ENCODE data around the gene LMOD2.

LMOD2 gene

GRCh38 chr7:123665896-123666295 lies 10.2 kb downstream of the LMOD2 start:
- no peak overlapping the region for H4K8ac ChIP-seq (ENCODE audit: low read depth, low read length)
- H3K14ac ChIP-seq (ENCODE audit: low read length): no peak overlapping the region
- H2BK15ac ChIP-seq (ENCODE audit: low read length): no peak overlapping the region
- no peak overlapping the region for H2BK120ac ChIP-seq (ENCODE audit: low read depth, low read length)
- H3K36me3 ChIP-seq (replicated peaks in 1 of 2; ENCODE audit: control insufficient read depth in 2 of 2, insufficient read depth in 2 of 2, low read length in 2 of 2): no peaks in the 10 kb centered on the region
- no peaks in the 10 kb centered on the region for H3K79me1 ChIP-seq (ENCODE audit: low read depth, low read length)
- H3K4me1 ChIP-seq (ENCODE audit: control insufficient read depth in 2 of 2, insufficient read depth in 1 of 2, low read depth in 1 of 2, low read length in 2 of 2): peaks cover 0 to 1% of the 10 kb centered on the region in 2 donors
- no peak overlapping the region for H3K4me2 ChIP-seq (ENCODE audit: insufficient read depth, low read length, poor library complexity, severe bottlenecking)
- no peak for DNase-seq (ENCODE audit: low spot score)
- WGBS, 2 donors (ENCODE audit: extremely low coverage in 2 of 2, insufficient read length in 2 of 2, insufficient replicate concordance in 1 of 2): no CpG with 5 or more reads among the region's 1 CpG
- H2BK5ac ChIP-seq (ENCODE audit: low read length): no peak overlapping the region
- H4K91ac ChIP-seq (ENCODE audit: low read depth, low read length, poor library complexity): no peak overlapping the region
- H3K9me3 ChIP-seq (replicated peaks in 1 of 2; ENCODE audit: control insufficient read depth in 2 of 2, insufficient read depth in 1 of 2, low read depth in 1 of 2, low read length in 2 of 2): no peaks in the 10 kb centered on the region
- H2AFZ ChIP-seq (ENCODE audit: low read length): no peak overlapping the region
- H3K18ac ChIP-seq (ENCODE audit: low read length): no peak overlapping the region
- H3K27ac ChIP-seq (replicated peaks; ENCODE audit: low read length): no peak overlapping the region
- no peak overlapping the region for H2AK5ac ChIP-seq (ENCODE audit: low read depth, low read length)
- no peak overlapping the region for H3K4ac ChIP-seq (ENCODE audit: low read length)
- H3K4me3 ChIP-seq (ENCODE audit: low read length in 2 of 2): no peak overlapping the region
- no peak overlapping the region for H3K23ac ChIP-seq (ENCODE audit: low read depth, low read length, poor library complexity)
- H3K27me3 ChIP-seq (ENCODE audit: control insufficient read depth in 3 of 3, insufficient read depth in 3 of 3, low read depth in 1 of 3, low read length in 3 of 3): peaks cover 0 to 8% (median 0%) of the 10 kb centered on the region in 3 experiments
- no peak overlapping the region for H3K9ac ChIP-seq (ENCODE audit: low read depth, low read length, poor library complexity)
- no peak overlapping the region for H2BK12ac ChIP-seq (ENCODE audit: low read length)

- H3K9ac ChIP-seq (ENCODE audit: low read depth, low read length, poor library complexity): no peak overlapping the region
Measured at GRCh38 chr7:123666492-123666891, 10.8 kb downstream of the LMOD2 start.

GRCh38 chr7:123669485-123669884 lies 13.8 kb downstream of the LMOD2 start:
- no peak overlapping the region for H2BK12ac ChIP-seq (ENCODE audit: low read length)
- H2BK120ac ChIP-seq (ENCODE audit: low read depth, low read length): no peak overlapping the region
- WGBS, 2 donors (ENCODE audit: extremely low coverage in 2 of 2, insufficient read length in 2 of 2, insufficient replicate concordance in 1 of 2): 100% methylated on average over 1 to 2 of the region's 7 CpGs
- no peaks in the 10 kb centered on the region for H3K79me1 ChIP-seq (ENCODE audit: low read depth, low read length)
- H3K36me3 ChIP-seq (replicated peaks in 1 of 2; ENCODE audit: control insufficient read depth in 2 of 2, insufficient read depth in 2 of 2, low read length in 2 of 2): no peaks in the 10 kb centered on the region
- H3K4me3 ChIP-seq (ENCODE audit: low read length in 2 of 2): no peak overlapping the region
- H2AFZ ChIP-seq (ENCODE audit: low read length): no peak overlapping the region
- no peak overlapping the region for H4K8ac ChIP-seq (ENCODE audit: low read depth, low read length)
- H3K9ac ChIP-seq (ENCODE audit: low read depth, low read length, poor library complexity): no peak overlapping the region
- no peak for DNase-seq (ENCODE audit: low spot score)
- no peak overlapping the region for H3K14ac ChIP-seq (ENCODE audit: low read length)
- H4K91ac ChIP-seq (ENCODE audit: low read depth, low read length, poor library complexity): no peak overlapping the region
- H2BK15ac ChIP-seq (ENCODE audit: low read length): no peak overlapping the region
- H3K23ac ChIP-seq (ENCODE audit: low read depth, low read length, poor library complexity): no peak overlapping the region
- peaks cover 0 to 4% of the 10 kb centered on the region in 2 donors for H3K4me1 ChIP-seq (ENCODE audit: control insufficient read depth in 2 of 2, insufficient read depth in 1 of 2, low read depth in 1 of 2, low read length in 2 of 2)
- H3K9me3 ChIP-seq (replicated peaks in 1 of 2; ENCODE audit: control insufficient read depth in 2 of 2, insufficient read depth in 1 of 2, low read depth in 1 of 2, low read length in 2 of 2): no peaks in the 10 kb centered on the region
- no peak overlapping the region for H3K18ac ChIP-seq (ENCODE audit: low read length)
- no peak overlapping the region for H3K4ac ChIP-seq (ENCODE audit: low read length)
- H3K27me3 ChIP-seq (ENCODE audit: control insufficient read depth in 3 of 3, insufficient read depth in 3 of 3, low read depth in 1 of 3, low read length in 3 of 3): peaks cover 0 to 8% (median 0%) of the 10 kb centered on the region in 3 experiments
- no peak overlapping the region for H2BK5ac ChIP-seq (ENCODE audit: low read length)
- H3K27ac ChIP-seq (replicated peaks; ENCODE audit: low read length): no peak overlapping the region
- H3K4me2 ChIP-seq (ENCODE audit: insufficient read depth, low read length, poor library complexity, severe bottlenecking): no peak overlapping the region
- no peak overlapping the region for H2AK5ac ChIP-seq (ENCODE audit: low read depth, low read length)

More at GRCh38 chr7:123666492-123666891, 10.8 kb downstream of the LMOD2 start:
- Histone ChIP-seq H3K79me1 (ENCODE audit: low read depth, low read length) (no peaks in the 10 kb centered on the region), H4K91ac (ENCODE audit: low read depth, low read length, poor library complexity) (no peak overlapping the region), H3K9me3 (replicated peaks in 1 of 2; ENCODE audit: control insufficient read depth in 2 of 2, insufficient read depth in 1 of 2, low read depth in 1 of 2, low read length in 2 of 2) (no peaks in the 10 kb centered on the region), H2BK15ac (ENCODE audit: low read length) (no peak overlapping the region), H2AFZ (ENCODE audit: low read length) (no peak overlapping the region), H2BK120ac (ENCODE audit: low read depth, low read length) (no peak overlapping the region), H3K4me2 (ENCODE audit: insufficient read depth, low read length, poor library complexity, severe bottlenecking) (no peak overlapping the region), H3K27ac (replicated peaks; ENCODE audit: low read length) (no peak overlapping the region), H2BK5ac (ENCODE audit: low read length) (no peak overlapping the region), H3K23ac (ENCODE audit: low read depth, low read length, poor library complexity) (no peak overlapping the region), H2AK5ac (ENCODE audit: low read depth, low read length) (no peak overlapping the region), H3K36me3 (replicated peaks in 1 of 2; ENCODE audit: control insufficient read depth in 2 of 2, insufficient read depth in 2 of 2, low read length in 2 of 2) (no peaks in the 10 kb centered on the region), H3K4ac (ENCODE audit: low read length) (no peak overlapping the region), H3K14ac (ENCODE audit: low read length) (no peak overlapping the region), H4K8ac (ENCODE audit: low read depth, low read length) (no peak overlapping the region), H2BK12ac (ENCODE audit: low read length) (no peak overlapping the region), H3K18ac (ENCODE audit: low read length) (no peak overlapping the region), H3K4me3 (ENCODE audit: low read length in 2 of 2) (no peak overlapping the region), H3K27me3 (ENCODE audit: control insufficient read depth in 3 of 3, insufficient read depth in 3 of 3, low read depth in 1 of 3, low read length in 3 of 3) (peaks cover 0 to 8% (median 0%) of the 10 kb centered on the region in 3 experiments), H3K4me1 (ENCODE audit: control insufficient read depth in 2 of 2, insufficient read depth in 1 of 2, low read depth in 1 of 2, low read length in 2 of 2) (no peaks in the 10 kb centered on the region)
- WGBS, 2 donors (ENCODE audit: extremely low coverage in 2 of 2, insufficient read length in 2 of 2, insufficient replicate concordance in 1 of 2): no CpG with 5 or more reads among the region's 1 CpG
- no peak for DNase-seq (ENCODE audit: low spot score)

GRCh38 chr7:123673137-123673732 lies 17.6 kb downstream of the LMOD2 start:
- Histone ChIP-seq H3K4ac (ENCODE audit: low read length) (no peak overlapping the region), H3K9me3 (replicated peaks in 1 of 2; ENCODE audit: control insufficient read depth in 2 of 2, insufficient read depth in 1 of 2, low read depth in 1 of 2, low read length in 2 of 2) (no peaks in the 10 kb centered on the region), H2AK5ac (ENCODE audit: low read depth, low read length) (no peak overlapping the region), H3K4me1 (ENCODE audit: control insufficient read depth in 2 of 2, insufficient read depth in 1 of 2, low read depth in 1 of 2, low read length in 2 of 2) (peaks cover 0 to 4% of the 10 kb centered on the region in 2 donors), H3K9ac (ENCODE audit: low read depth, low read length, poor library complexity) (no peak overlapping the region), H3K4me2 (ENCODE audit: insufficient read depth, low read length, poor library complexity, severe bottlenecking) (no peak overlapping the region), H3K23ac (ENCODE audit: low read depth, low read length, poor library complexity) (no peak overlapping the region), H3K79me1 (ENCODE audit: low read depth, low read length) (no peaks in the 10 kb centered on the region), H3K4me3 (ENCODE audit: low read length in 2 of 2) (no peak overlapping the region), H2AFZ (ENCODE audit: low read length) (no peak overlapping the region), H3K27ac (replicated peaks; ENCODE audit: low read length) (no peak overlapping the region), H2BK120ac (ENCODE audit: low read depth, low read length) (no peak overlapping the region), H3K18ac (ENCODE audit: low read length) (peak overlapping the region; percentile 29), H2BK15ac (ENCODE audit: low read length) (no peak overlapping the region), H3K36me3 (replicated peaks in 1 of 2; ENCODE audit: control insufficient read depth in 2 of 2, insufficient read depth in 2 of 2, low read length in 2 of 2) (no peaks in the 10 kb centered on the region), H4K91ac (ENCODE audit: low read depth, low read length, poor library complexity) (no peak overlapping the region), H3K14ac (ENCODE audit: low read length) (no peak overlapping the region), H3K27me3 (ENCODE audit: control insufficient read depth in 3 of 3, insufficient read depth in 3 of 3, low read depth in 1 of 3, low read length in 3 of 3) (no peaks in the 10 kb centered on the region), H2BK5ac (ENCODE audit: low read length) (no peak overlapping the region), H2BK12ac (ENCODE audit: low read length) (no peak overlapping the region), H4K8ac (ENCODE audit: low read depth, low read length) (no peak overlapping the region)
- no CpG with 5 or more reads among the region's 5 CpGs for WGBS, 2 donors (ENCODE audit: extremely low coverage in 2 of 2, insufficient read length in 2 of 2, insufficient replicate concordance in 1 of 2)
- DNase-seq (ENCODE audit: low spot score): no peak
